Renal cortical epithelial cell (primary cell): ENCODE results near the gene NOD2. TPM values are rescaled to one million over a fixed set of nuclear protein-coding genes. Genes with fewer than 3 reads are reported as not detected.

ENCODE experiments used
- DNase-seq: peaks from one replicate; pipeline ENCODE4 v3.0.0-alpha.2; 2011; ENCODE audit warnings: low read depth
- total RNA-seq: library from RNA; depleted of rRNA; stranded (reverse); fragments of >200 nt; gene quantifications from 2 replicates; pipeline ENCODE4 v1.2.3, GENCODE V29; 2014

Gene NOD2
- total RNA-seq, 1 donor from 2014 or later: 0.10 TPM

DNA sequence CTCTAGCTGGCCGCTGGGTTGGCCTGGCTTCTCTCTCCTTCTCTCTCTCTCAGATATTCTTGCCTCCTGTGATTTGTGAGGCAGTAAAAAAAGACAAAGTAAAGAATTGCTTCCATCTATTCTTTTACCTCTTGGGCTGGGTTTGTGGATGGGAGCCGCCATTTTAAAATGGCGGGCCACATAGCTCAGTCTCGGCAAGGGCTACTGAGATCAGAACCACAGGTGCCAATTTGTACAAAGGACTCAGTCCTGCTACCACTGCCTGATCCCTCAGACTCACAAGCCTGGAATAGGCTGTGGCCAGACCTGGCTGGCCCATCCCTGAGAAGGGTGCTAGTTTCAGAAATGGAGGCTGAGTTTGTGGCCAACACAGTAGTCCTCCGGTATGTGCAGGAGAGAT is 24.1 kb downstream of the NOD2 start:
- DNase-seq: no peak

DNA sequence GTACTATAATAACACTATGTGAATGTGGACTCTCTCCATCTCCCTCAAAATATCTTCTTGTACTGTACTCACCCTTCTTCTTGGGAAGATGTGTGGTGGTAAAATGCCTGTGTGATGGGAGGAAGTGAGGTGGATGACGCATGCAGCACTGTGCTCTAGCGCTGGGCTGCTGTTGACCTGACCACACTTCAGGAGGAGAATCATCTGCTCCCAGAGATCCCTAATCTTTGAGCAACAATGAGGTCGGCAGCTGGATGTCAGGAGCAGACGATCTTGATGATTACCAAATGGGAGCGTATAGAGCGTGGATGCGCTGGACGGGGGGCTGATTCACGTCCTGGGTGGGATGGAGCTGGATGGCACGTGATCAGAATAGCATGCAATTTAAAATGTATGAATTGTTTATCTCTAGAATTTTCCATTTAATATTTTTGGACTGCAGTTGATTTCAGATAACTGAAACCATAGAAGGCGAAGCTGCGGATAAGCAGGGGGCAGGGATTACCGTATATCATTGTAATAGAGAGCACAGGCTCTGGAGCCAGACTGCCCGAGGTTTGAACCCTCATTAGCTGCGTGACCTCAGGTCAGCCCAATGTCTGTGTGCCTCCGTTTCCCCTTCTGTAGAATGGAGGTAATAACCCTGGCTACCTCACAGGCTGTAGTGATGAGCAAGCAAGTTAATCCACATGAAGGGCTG is 24.8 kb downstream of the NOD2 start:
- no peak for DNase-seq

DNA sequence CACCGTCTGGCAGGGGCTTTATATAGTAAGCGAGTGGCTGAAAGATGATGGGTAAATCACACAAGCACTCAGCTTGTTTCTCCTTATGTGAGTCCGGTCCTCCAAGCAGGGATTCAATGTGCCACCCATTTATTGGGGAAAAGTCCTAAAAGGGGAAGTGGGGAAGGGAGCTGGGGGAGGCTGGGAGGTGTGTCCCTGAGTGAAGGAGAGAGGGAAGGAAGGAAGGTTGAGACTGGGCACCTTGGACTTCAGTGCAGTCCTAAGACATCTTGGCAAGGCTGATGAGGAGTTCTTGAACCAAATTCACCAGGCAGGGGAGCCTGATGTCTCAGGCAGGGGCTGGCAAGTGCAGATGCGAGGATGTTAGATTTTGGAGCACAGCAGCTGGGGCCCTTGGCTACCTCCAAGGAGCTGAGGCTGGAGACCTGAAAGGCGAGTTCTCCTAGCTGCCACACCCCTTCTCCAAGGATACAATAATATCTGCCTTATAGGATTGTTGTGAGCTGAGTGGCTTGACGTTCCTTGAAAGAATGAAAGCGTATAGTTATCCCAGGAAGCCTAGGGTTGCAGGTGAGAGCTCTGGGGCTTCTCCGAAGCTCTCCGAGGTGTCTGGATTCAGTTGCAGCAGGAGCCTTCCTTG is 25.5 kb downstream of the NOD2 start:
- DNase-seq: no peak

DNA sequence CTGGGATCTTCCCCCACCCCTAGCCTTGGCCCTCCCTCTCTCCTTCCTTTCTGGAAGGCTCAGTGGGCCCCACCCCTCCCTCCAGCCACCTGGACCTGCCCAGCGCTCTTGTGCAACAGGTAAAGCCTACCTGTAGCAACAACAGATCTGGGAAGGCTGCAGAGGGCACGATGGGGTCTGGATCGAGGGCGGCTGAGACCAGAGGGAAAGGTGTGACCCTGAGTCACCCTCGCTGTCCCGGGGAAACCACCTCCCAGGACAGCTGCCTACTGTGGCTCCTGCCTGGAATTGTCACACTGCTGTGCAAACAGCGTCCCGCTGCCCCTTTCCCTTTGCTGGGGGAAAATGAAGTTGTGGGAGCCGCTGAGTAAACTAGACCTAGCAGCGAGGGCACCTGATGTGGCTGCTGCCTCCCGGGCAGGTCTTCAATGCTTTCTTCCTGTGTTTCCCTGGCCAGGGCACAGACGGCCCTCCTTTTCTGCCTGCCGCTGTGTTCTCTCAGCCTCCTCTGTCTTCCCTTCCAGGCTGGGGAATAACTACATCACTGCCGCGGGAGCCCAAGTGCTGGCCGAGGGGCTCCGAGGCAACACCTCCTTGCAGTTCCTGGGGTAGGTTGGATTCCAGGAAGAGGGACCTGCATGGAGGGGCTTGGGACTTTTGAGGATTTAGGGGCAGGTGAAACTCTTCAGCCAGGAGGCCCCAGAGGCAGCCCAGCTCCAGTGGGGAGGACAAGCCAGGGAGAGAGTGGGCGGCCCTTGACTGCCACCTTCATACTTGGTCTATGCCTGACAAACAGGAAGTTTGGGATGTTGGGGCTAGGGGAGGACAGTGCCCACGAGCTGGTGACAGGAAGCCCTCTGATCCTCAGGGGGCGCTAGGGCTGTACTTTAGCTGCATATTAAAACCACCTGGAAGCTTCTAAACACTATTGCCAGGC is 26.3 kb downstream of the NOD2 start:
- no peak for DNase-seq

DNA sequence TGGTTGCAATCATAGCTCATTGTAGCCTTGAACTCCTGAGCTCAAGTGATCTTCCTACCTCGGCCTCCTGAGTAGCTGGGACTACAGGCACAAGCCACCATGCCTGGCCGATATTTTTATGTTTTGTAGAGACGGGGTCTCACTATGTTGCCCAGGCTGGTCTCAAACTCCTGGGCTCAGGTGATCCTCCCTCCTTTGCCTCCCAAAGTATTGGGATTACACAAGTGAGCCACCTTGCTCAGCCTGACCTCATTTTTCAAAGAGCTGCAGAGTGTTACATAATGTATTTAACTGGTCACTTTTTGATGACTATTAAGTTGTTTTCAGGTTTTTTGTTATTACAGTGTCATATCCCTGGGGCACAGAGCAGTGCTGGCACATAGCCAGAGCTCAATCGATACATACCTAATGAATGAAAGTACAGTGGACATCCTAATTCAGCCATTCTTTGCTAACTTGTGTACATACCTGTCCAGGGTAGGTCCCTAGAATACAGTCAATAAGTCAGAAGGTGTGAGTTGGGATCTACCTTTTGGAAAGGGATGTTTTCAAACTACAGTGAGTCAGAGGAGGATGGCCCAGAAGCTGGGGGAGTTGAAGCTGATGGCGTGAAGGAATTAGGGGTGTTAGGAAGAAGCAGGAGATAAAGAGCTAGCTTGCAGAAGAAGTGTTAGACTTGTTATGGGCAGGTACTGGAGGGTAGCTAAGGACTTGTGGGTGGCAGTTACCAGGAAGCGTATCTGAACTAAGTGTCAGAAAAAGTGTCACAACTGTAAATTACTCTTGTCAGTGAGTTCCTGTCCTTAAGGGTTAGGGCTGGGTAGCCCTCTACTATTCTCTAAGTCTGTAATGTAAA is 28.4 kb downstream of the NOD2 start:
- DNase-seq: peak; percentile 38

DNA sequence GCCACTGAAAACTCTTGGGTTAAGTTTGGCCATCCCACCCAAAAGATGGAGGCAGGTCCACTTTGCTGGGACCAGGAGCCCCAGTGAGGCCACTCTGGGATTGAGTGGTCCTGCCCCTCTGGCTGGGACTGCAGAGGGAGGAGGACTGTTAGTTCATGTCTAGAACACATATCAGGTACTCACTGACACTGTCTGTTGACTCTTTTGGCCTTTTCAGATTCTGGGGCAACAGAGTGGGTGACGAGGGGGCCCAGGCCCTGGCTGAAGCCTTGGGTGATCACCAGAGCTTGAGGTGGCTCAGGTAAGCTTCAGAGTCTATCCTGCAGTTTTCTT is 29.0 kb downstream of the NOD2 start:
- DNase-seq: no peak

DNA sequence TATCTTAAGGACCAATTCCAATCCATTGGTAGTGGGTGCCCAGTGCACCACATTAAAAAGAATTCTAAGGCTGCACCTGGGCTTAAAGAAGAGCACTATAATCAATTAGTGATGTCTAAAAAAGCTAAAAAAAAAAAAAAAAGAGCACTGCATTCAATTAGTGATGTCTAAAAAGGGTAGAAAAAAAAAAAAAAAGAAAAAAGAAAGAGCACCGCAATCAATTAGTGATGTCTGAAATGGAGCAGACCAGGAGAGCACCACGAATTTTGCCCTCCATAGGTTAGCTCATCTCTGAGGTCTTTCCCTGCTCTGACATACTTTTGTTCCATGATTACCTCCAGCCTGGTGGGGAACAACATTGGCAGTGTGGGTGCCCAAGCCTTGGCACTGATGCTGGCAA is 29.6 kb downstream of the NOD2 start:
- no peak for DNase-seq

DNA sequence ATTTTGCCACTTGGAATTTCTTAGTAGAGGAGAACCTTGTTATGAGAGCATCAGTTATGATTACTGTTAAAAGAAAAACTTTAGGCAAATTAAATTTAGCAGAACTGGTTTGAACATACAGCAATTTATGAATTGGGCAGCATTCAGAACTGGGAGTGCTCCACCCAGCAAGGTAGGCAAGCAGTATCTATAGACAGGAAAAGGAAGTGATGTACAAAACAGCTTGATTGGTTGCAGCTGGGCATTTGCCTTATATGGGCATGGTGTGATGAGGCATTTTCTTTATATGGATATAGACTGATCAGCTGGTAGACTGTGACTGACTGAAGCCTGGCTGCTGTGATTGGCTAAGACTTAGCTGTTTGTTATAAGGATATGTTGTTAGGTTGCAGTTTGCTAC is 30.9 kb downstream of the NOD2 start:
- DNase-seq: no peak

DNA sequence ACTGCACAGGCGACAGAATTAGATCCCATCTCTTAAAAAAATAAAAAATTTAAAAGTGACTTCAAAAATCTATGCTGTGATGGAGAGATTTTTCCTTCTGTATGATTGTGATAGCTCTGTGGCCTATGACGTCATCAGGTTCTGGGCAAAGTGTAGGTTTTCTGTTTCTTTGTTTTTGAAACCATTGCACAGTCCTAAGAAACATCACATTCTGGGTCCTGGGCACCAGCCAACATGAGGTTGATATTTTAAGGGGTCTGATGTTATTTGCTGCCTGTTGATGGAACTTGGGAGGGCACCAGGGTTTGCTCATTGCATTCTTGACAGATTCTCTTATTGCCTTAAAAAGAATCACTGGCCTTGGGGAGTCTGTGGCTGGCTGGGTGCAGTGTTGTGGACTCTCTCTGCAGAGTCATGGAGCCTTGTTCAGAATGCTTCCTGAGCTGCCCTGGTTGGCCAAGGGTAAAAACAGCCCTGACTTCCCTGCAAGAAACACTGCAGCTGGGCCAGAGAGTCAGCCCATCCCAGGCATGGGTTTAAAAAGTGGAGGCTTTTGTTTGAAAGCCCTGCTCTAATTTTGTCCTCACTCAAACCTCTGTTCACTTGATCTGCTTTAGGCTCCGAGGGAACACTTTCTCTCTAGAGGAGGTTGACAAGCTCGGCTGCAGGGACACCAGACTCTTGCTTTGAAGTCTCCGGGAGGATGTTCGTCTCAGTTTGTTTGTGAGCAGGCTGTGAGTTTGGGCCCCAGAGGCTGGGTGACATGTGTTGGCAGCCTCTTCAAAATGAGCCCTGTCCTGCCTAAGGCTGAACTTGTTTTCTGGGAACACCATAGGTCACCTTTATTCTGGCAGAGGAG is 38.0 kb downstream of the NOD2 start:
- DNase-seq: no peak

DNA sequence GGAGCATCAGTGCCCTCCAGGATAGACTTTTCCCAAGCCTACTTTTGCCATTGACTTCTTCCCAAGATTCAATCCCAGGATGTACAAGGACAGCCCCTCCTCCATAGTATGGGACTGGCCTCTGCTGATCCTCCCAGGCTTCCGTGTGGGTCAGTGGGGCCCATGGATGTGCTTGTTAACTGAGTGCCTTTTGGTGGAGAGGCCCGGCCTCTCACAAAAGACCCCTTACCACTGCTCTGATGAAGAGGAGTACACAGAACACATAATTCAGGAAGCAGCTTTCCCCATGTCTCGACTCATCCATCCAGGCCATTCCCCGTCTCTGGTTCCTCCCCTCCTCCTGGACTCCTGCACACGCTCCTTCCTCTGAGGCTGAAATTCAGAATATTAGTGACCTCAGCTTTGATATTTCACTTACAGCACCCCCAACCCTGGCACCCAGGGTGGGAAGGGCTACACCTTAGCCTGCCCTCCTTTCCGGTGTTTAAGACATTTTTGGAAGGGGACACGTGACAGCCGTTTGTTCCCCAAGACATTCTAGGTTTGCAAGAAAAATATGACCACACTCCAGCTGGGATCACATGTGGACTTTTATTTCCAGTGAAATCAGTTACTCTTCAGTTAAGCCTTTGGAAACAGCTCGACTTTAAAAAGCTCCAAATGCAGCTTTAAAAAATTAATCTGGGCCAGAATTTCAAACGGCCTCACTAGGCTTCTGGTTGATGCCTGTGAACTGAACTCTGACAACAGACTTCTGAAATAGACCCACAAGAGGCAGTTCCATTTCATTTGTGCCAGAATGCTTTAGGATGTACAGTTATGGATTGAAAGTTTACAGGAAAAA is 38.8 kb downstream of the NOD2 start:
- DNase-seq: no peak

DNA sequence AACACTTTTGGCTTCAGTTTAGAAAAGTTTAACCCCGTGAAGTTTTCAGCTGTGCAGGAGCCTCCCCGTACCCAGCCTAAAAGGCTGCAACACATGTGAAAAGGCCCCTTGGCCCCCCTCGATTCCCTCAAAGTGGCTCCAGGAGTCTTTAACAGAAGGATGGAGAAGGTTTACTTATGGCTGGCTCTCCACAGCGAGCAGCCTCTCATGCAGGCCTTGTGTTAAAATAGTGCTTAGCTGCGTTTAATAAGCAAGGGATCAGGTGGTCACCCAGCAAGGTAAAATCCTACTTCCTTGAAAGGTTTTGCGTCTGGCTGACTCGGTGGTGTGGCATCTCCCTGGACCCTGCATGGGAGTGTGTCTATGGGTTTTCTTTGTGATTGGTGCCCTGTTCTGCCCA is 40.1 kb downstream of the NOD2 start:
- no peak for DNase-seq

DNA sequence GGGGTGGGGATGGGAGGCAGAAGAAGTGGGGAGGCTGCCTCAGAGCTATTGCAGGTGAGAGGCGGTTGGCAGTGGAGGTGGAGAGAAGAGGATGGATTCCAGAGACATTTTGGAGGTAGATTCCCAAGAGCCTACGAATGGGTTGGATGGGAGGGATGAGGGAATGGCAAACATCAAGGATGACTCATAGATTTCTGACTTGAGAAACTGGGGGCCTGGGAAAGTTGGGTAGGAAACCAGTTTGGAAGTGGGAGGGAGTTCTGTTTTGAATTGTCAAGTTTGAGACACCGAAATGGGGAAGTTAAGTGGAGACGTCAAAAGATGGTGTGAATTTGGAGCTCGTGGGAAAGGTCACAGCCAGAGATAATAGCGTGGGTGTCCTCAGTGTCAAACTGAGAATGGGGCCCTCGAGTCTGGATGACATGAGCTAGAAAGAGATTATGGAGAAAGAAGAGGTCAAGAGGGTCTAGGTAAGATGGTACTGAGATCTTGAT is 42.3 kb downstream of the NOD2 start:
- DNase-seq: no peak

DNA sequence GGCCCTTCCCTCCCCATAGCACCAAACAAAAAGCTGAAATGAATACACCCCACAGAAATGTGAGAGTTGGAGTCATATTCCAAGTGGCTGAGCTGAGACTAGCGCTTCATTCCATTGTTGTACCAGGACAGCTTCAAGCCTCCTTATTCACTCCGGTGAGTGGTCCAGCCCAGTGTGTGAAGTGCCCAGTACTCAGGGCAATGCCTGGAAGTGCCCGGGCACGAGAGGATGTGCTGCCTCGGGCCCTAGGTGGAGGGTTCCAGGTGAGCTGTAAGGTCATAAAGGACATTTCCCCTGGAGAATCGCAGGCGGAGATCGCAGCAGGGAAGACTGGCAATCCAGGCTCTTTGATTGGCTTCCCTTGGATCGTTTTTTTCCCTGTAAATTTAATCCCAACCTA is 43.0 kb downstream of the NOD2 start:
- DNase-seq: no peak

DNA sequence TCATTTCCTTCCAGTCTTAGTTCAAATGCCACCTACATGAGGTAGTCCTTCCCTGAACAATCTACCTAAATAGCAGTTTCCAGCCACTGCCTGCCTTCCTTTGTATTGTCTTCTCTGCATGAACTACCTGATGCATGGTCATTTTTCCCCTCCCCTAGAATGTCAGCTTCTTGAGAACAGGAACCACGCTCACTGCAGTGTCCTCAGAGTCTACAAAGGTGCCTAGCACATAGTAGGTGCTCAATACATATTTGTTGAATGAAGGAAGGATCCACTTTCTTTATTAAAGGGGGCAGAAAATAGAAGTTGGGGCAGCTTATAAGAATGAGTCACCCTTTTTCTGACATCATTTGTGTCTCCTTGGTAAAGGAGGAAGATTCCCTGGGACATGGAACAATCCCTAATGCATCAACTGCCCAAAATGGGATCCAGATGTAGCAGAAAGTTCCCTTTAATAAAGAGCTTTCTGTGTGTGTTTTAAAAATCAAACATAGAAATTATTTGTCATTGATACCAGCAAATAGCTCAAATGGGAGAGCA is 44.1 kb downstream of the NOD2 start:
- DNase-seq: no peak

DNA sequence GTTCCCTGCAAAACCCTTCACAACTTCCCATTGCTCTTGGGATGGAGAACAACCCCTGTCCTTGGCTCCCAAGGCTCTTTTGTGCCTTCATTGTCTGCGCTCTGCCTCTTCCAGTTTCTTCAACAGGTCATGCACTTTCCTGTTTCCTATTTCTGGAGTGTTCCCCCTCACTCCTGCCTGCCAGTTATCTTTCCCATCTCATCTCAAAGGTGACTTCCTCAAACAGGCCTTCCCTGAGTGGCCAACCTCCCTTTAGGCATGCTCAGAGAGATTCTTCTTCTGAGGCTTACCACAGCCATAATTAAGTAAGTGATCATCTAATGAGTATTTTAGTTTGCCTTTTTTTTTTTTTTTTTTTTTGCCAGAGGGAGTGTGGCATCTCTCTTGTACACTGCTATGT is 45.6 kb downstream of the NOD2 start:
- DNase-seq: no peak

DNA sequence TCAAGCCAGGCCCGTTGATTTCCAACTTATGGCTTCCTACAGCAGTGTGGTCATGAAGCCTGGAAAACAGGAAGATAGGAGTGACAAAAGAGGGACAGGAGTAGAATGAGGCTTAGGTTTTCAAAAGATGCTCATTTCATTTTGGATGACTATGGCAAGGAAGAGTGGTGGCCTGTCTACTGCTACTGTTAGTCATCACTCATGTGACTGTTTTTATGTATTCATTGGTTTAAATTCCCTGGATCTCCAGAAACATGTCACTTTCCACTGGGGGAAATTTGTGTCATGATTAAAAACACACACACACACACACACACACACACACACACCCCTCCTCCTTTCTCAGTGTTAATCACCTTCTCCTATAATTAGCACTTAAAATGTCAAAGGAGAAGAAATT is 47.3 kb downstream of the NOD2 start:
- DNase-seq: no peak

DNA sequence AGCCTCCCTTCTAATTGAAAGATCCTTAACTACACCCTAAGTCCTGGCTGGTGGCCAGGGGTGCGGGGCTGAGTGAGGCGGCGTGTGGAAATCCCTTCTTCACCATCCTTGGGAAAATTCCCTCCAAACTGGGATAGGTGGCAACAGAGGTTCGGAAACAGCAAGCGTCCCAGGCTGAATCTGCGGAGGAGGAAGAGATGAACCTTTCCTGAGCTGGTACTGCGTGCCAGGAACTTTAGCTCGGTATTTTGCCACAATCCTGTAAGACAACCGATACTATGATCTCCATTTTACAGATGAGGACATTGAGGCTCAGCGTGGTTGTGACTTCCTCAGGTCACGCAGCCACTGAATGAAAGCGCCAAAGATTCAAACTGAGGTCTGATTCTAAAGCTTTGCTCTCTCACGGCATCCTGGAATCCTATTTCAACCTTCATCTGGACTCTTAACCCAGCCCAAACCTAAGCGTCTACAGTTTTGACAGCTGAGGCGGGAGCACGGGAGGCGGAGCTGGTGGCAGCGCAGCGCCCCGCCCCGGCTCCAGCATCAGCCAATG is 47.9 kb downstream of the NOD2 start:
- peak; percentile 10 for DNase-seq

DNA sequence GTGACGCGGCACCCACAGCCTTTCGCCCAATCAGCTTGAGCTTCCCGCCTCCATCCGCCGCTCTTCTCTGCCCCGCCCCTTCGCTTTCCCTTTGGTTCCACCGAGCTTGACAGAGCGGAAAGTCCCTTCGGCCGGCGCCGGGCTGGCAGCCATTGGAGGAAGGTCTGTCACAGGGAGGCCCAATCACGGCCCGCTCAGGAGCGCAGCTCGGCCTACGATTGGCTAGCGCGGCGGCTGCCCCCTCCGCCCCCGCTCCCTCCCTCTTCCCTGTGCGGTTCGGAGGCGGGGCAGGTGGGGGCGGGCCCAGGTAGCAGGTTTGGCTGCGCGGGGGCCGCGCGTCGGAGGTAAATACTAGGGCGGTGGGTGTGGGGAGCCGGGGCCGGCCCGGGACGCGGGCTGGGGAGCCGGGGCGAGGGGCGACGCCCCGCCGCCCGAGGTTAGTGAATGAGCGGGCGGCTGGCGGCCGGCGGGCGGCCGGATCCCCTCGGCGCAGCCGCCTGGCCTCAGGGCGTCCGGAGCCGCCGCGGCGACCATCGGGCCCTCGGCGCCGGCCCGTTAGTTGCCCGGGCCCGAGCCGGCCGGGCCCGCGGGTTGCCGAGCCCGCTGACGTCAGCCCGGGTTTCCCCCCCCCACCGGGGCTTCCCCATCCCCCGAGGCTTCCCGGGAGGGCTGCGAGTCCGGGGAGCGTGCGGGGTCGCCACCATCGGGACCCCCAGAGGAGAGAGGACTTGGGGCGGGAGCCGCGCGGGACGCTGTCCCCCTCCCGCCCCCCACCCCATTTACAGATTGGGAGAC is 48.6 kb downstream of the NOD2 start, which contains the start of gene CYLD:
TSS of gene CYLD (plus strand) at position 306 of the 795 bp plus-strand sequence. CDS start 7,613 bp downstream, outside the sequence.
- DNase-seq: peak; percentile 96
